Measurements from ENCODE around the gene ASS1.

The ASS1 gene

GRCh38 chr9:130483371-130483971 is 38.7 kb downstream of the ASS1 start:
- Histone ChIP-seq H3K9me3 (ENCODE audit: control insufficient read depth, insufficient read depth, low read length) (no peaks in the 10 kb centered on the region), H3K27ac (ENCODE audit: low read depth, low read length) (no peak overlapping the region), H3K36me3 (ENCODE audit: control insufficient read depth, low read length) (no peaks in the 10 kb centered on the region), H3K9me2 (replicated peaks; ENCODE audit: control insufficient read depth, low read length) (no peaks in the 10 kb centered on the region), H3F3A (ENCODE audit: control insufficient read depth, insufficient read depth) (no peaks in the 10 kb centered on the region), H3K4me2 (ENCODE audit: low read length) (no peak overlapping the region), H4K20me1 (ENCODE audit: control insufficient read depth, insufficient read depth, low read depth, low read length) (no peaks in the 10 kb centered on the region), H3K4me1 (ENCODE audit: control insufficient read depth, low read length) (no peaks in the 10 kb centered on the region), H3K27me3 (ENCODE audit: control insufficient read depth, low read length) (no peaks in the 10 kb centered on the region), H3K4me3 (ENCODE audit: low read length) (no peak overlapping the region), H3K79me2 (ENCODE audit: control insufficient read depth, low read length) (no peaks in the 10 kb centered on the region)
- TF ChIP-seq EZH2phosphoT487 (IDR thresholded peaks at IDR 0.05; ENCODE audit: borderline replicate concordance, low read length) (no peak), CTCF (IDR thresholded peaks at IDR 0.05; ENCODE audit: low read depth, low read length, poor library complexity, severe bottlenecking) (no peak)

GRCh38 chr9:130484362-130485072 is 39.8 kb downstream of the ASS1 start:
- no peak for TF ChIP-seq EZH2phosphoT487 (IDR thresholded peaks at IDR 0.05; ENCODE audit: borderline replicate concordance, low read length)
- TF ChIP-seq CTCF (IDR thresholded peaks at IDR 0.05; ENCODE audit: low read depth, low read length, poor library complexity, severe bottlenecking): no peak
- Histone ChIP-seq H3F3A (ENCODE audit: control insufficient read depth, insufficient read depth) (no peaks in the 10 kb centered on the region), H3K79me2 (ENCODE audit: control insufficient read depth, low read length) (no peaks in the 10 kb centered on the region), H3K4me2 (ENCODE audit: low read length) (no peak overlapping the region), H3K9me3 (ENCODE audit: control insufficient read depth, insufficient read depth, low read length) (no peaks in the 10 kb centered on the region), H4K20me1 (ENCODE audit: control insufficient read depth, insufficient read depth, low read depth, low read length) (no peaks in the 10 kb centered on the region), H3K4me1 (ENCODE audit: control insufficient read depth, low read length) (no peaks in the 10 kb centered on the region), H3K36me3 (ENCODE audit: control insufficient read depth, low read length) (no peaks in the 10 kb centered on the region), H3K4me3 (ENCODE audit: low read length) (no peak overlapping the region), H3K27me3 (ENCODE audit: control insufficient read depth, low read length) (no peaks in the 10 kb centered on the region), H3K27ac (ENCODE audit: low read depth, low read length) (no peak overlapping the region), H3K9me2 (replicated peaks; ENCODE audit: control insufficient read depth, low read length) (no peaks in the 10 kb centered on the region)

GRCh38 chr9:130486103-130486502 is 41.3 kb downstream of the ASS1 start:
- Histone ChIP-seq H3F3A (ENCODE audit: control insufficient read depth, insufficient read depth) (no peaks in the 10 kb centered on the region), H3K4me1 (ENCODE audit: control insufficient read depth, low read length) (no peaks in the 10 kb centered on the region), H3K36me3 (ENCODE audit: control insufficient read depth, low read length) (no peaks in the 10 kb centered on the region), H3K27ac (ENCODE audit: low read depth, low read length) (no peak overlapping the region), H4K20me1 (ENCODE audit: control insufficient read depth, insufficient read depth, low read depth, low read length) (no peaks in the 10 kb centered on the region), H3K4me3 (ENCODE audit: low read length) (no peak overlapping the region), H3K79me2 (ENCODE audit: control insufficient read depth, low read length) (no peaks in the 10 kb centered on the region), H3K9me2 (replicated peaks; ENCODE audit: control insufficient read depth, low read length) (no peaks in the 10 kb centered on the region), H3K9me3 (ENCODE audit: control insufficient read depth, insufficient read depth, low read length) (no peaks in the 10 kb centered on the region), H3K27me3 (ENCODE audit: control insufficient read depth, low read length) (no peaks in the 10 kb centered on the region), H3K4me2 (ENCODE audit: low read length) (no peak overlapping the region)
- no peak for TF ChIP-seq EZH2phosphoT487 (IDR thresholded peaks at IDR 0.05; ENCODE audit: borderline replicate concordance, low read length)
- TF ChIP-seq CTCF (IDR thresholded peaks at IDR 0.05; ENCODE audit: low read depth, low read length, poor library complexity, severe bottlenecking): no peak
